Measurements from ENCODE around the gene HPGD.

Gene HPGD

DNA sequence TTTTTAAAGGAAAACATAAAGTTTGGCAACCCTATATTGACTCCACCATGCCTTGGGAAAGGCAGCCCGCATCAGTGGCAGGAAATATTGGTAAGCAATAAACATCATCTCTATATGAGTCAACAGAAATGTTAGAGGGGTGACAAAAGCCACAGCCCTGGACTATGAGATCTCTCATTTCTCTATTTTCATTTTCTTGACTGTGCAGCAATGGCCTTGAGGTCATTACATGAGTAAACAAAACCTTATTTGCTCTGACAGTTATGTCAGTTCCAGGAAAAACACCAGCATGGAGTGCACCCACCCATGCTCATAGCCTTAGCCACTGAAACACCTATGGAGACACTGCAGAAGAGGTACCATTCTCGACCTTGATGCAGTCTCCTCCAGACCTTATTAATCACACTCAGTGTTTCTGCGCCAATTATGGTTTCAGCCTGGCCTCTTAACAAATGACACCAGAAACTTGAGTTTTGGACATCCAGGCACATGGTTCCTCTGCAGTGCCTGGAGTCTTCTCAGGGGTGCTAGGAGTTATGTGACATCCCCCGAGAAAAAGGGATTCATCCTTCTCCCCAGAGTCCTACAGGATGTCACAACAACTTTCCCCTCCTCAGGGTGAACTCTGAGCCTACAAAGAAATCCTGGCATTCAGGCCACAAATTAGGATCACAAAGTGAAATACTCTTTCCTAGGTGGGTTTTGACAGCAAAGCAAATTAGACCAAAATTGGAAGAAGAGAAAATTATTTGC is 16.0 kb upstream of the HPGD start:
- no peak overlapping the region for H3K4me3 ChIP-seq (replicated peaks; ENCODE audit: low read depth, low read length)
- peak; percentile 50 for DNase-seq (ENCODE audit: extremely low read depth, insufficient read length)
- H3K27me3 ChIP-seq (replicated peaks; ENCODE audit: control insufficient read depth, insufficient read depth, low read length), result no peaks in the 10 kb centered on the region
- no peak for TF ChIP-seq CTCF (IDR thresholded peaks at IDR 0.05; ENCODE audit: insufficient read depth, low read length, poor library complexity, severe bottlenecking)
- H3K36me3 ChIP-seq (ENCODE audit: control insufficient read depth, insufficient read depth, low read length), result no peaks in the 10 kb centered on the region

GRCh38 chr4:174537634-174538033 is 15.3 kb upstream of the HPGD start:
- Histone ChIP-seq H3K36me3 (ENCODE audit: control insufficient read depth, insufficient read depth, low read length) (no peaks in the 10 kb centered on the region), H3K27me3 (replicated peaks; ENCODE audit: control insufficient read depth, insufficient read depth, low read length) (no peaks in the 10 kb centered on the region), H3K4me3 (replicated peaks; ENCODE audit: low read depth, low read length) (no peak overlapping the region)
- no peak for DNase-seq (ENCODE audit: extremely low read depth, insufficient read length)
- no peak for TF ChIP-seq CTCF (IDR thresholded peaks at IDR 0.05; ENCODE audit: insufficient read depth, low read length, poor library complexity, severe bottlenecking)

GRCh38 chr4:174534461-174534860 is 12.2 kb upstream of the HPGD start:
- no peak for TF ChIP-seq CTCF (IDR thresholded peaks at IDR 0.05; ENCODE audit: insufficient read depth, low read length, poor library complexity, severe bottlenecking)
- H3K4me3 ChIP-seq (replicated peaks; ENCODE audit: low read depth, low read length), result no peak overlapping the region
- no peak for DNase-seq (ENCODE audit: extremely low read depth, insufficient read length)
- no peaks in the 10 kb centered on the region for H3K36me3 ChIP-seq (ENCODE audit: control insufficient read depth, insufficient read depth, low read length)
- no peaks in the 10 kb centered on the region for H3K27me3 ChIP-seq (replicated peaks; ENCODE audit: control insufficient read depth, insufficient read depth, low read length)

DNA sequence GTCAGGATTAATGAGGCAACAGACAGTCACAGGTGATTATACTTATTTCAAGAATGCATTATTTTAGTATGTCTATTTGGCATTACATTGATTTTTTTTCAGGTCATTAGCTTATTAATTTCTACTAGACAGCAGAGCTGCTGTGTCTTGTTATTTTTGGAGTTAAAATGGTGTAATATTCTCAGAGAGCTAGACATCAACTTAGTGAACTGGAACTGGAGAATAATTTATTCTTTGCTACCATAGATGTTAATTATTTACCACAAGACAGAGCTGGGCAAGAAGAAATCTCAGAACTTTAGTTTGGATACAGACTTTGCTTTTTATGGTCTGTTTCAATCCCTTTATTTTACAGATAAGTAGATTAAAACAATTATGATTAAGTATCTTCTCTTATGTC is 10.2 kb upstream of the HPGD start:
- Histone ChIP-seq H3K36me3 (ENCODE audit: control insufficient read depth, insufficient read depth, low read length) (no peaks in the 10 kb centered on the region), H3K4me3 (replicated peaks; ENCODE audit: low read depth, low read length) (no peak overlapping the region), H3K27me3 (replicated peaks; ENCODE audit: control insufficient read depth, insufficient read depth, low read length) (no peaks in the 10 kb centered on the region)
- TF ChIP-seq CTCF (IDR thresholded peaks at IDR 0.05; ENCODE audit: insufficient read depth, low read length, poor library complexity, severe bottlenecking), result no peak
- no peak for DNase-seq (ENCODE audit: extremely low read depth, insufficient read length)

DNA sequence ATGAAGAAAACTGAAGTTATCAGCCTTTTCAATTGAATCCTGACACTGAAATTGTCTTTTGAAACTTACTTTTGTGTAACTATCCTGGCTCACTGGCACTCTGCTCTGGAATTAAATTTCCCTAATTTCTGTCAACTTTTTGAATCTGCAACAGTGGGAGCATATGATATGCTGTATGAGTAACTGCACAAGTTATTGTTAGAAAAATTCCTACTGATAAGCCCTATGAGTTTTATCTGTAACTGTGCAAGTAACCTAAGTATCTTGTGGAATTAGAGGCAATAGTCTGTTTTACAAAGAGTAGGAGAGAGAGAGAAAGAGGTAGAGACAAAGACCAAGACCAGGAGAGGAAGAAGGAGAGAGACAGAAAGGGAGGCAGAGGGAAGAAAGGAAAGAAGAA is 9.2 kb upstream of the HPGD start:
- Histone ChIP-seq H3K36me3 (ENCODE audit: control insufficient read depth, insufficient read depth, low read length) (no peaks in the 10 kb centered on the region), H3K27me3 (replicated peaks; ENCODE audit: control insufficient read depth, insufficient read depth, low read length) (no peaks in the 10 kb centered on the region), H3K4me3 (replicated peaks; ENCODE audit: low read depth, low read length) (no peak overlapping the region)
- no peak for DNase-seq (ENCODE audit: extremely low read depth, insufficient read length)
- no peak for TF ChIP-seq CTCF (IDR thresholded peaks at IDR 0.05; ENCODE audit: insufficient read depth, low read length, poor library complexity, severe bottlenecking)

GRCh38 chr4:174528226-174528625 is 5.9 kb upstream of the HPGD start:
- DNase-seq (ENCODE audit: extremely low read depth, insufficient read length), result no peak
- H3K36me3 ChIP-seq (ENCODE audit: control insufficient read depth, insufficient read depth, low read length), result no peaks in the 10 kb centered on the region
- no peak for TF ChIP-seq CTCF (IDR thresholded peaks at IDR 0.05; ENCODE audit: insufficient read depth, low read length, poor library complexity, severe bottlenecking)
- no peak overlapping the region for H3K4me3 ChIP-seq (replicated peaks; ENCODE audit: low read depth, low read length)
- H3K27me3 ChIP-seq (replicated peaks; ENCODE audit: control insufficient read depth, insufficient read depth, low read length), result no peaks in the 10 kb centered on the region
